GM23338 (cell line): ENCODE results near the gene ZSWIM3.

Experiments used
- CTCF ChIP-seq, 2 experiments: fragments of 200-600 bp in 1 of 2; sonication (generic) in 1 of 2; conservative IDR thresholded peaks; 2 replicates each; pipeline versions ENCODE4 v1.5.1 to v1.6.1; 2016 to 2017; ENCODE audit warnings: antibody characterized with exemption in 2 of 2, low read depth in 2 of 2, mild to moderate bottlenecking in 2 of 2, moderate library complexity in 1 of 2
- EZH2 ChIP-seq: fragments of 200-600 bp; sonication (generic); IDR thresholded peaks from one replicate; pipeline ENCODE4 v1.8.0; 2017; ENCODE audit warnings: antibody characterized with exemption, mild to moderate bottlenecking, low read depth; ENCODE audit not compliant: unreplicated experiment
- POLR2AphosphoS5 ChIP-seq: IDR thresholded peaks from 2 replicates; pipeline ENCODE4 v1.6.1; 2016; ENCODE audit warnings: antibody characterized with exemption, low read depth
- REST ChIP-seq: IDR thresholded peaks from one replicate; pipeline ENCODE4 v1.6.1; 2018; ENCODE audit warnings: antibody characterized with exemption; ENCODE audit not compliant: unreplicated experiment

GRCh38 chr20:45924391-45925261 is 67.2 kb downstream of the ZSWIM3 start:
- TF ChIP-seq CTCF (conservative IDR thresholded peaks at IDR 0.05; ENCODE audit: low read depth in 2 of 2) (no peak), EZH2 (no peak), POLR2AphosphoS5 (no peak), REST (no peak)
